CD14-positive monocyte (primary cell): ENCODE measurements around the gene DNAAF3. TPM values are rescaled to one million over a fixed set of nuclear protein-coding genes. Genes with fewer than 3 reads are reported as not detected.

Source experiments
- DNase-seq, 3 donors: peaks; one replicate each; pipeline ENCODE4 v3.0.0-alpha.2; 2011 to 2022
- H2AFZ ChIP-seq: 2 replicates; pipeline ENCODE4 v1.6.0; 2012; ENCODE audit warnings: mild to moderate bottlenecking, low read depth, low read length, inconsistent platforms; ENCODE audit not compliant: insufficient read depth, poor library complexity, severe bottlenecking
- H3K27ac ChIP-seq, 2 donors: 1 replicate in 1 of 2; 2 replicates in 1 of 2; pipeline ENCODE4 v1.5.1; 2012 to 2013; ENCODE audit warnings: low read length in 2 of 2, control low read depth in 1 of 2, inconsistent platforms in 1 of 2, low read depth in 1 of 2, mild to moderate bottlenecking in 1 of 2
- H3K27me3 ChIP-seq, 2 donors: one replicate each; pipeline versions ENCODE4 v1.6.0 to v1.6.1; 2011 to 2013; ENCODE audit warnings: low read length in 2 of 2; ENCODE audit not compliant: control insufficient read depth in 2 of 2, insufficient read depth in 2 of 2
- H3K36me3 ChIP-seq, 2 donors: replicated peaks in 1 of 2; 1 replicate in 1 of 2; 2 replicates in 1 of 2; pipeline versions ENCODE4 v1.5.1 to v1.6.1; 2012 to 2013; ENCODE audit warnings: low read length in 2 of 2, control low read depth in 1 of 2, inconsistent platforms in 1 of 2, mild to moderate bottlenecking in 1 of 2; ENCODE audit not compliant: insufficient read depth in 2 of 2, control insufficient read depth in 1 of 2
- H3K4me1 ChIP-seq, 2 donors: 1 replicate in 1 of 2; 2 replicates in 1 of 2; pipeline versions ENCODE4 v1.5.1 to v1.6.1; 2012 to 2013; ENCODE audit warnings: low read length in 2 of 2, control low read depth in 1 of 2, inconsistent platforms in 1 of 2, mild to moderate bottlenecking in 1 of 2, moderate library complexity in 1 of 2; ENCODE audit not compliant: insufficient read depth in 2 of 2, control insufficient read depth in 1 of 2
- H3K4me2 ChIP-seq: replicated peaks from 2 replicates; pipeline ENCODE3; 2012; ENCODE audit warnings: low read length, moderate library complexity, mild to moderate bottlenecking; ENCODE audit not compliant: poor library complexity, severe bottlenecking; ENCODE audit errors: extremely low read depth
- H3K4me3 ChIP-seq, 3 experiments: fragments of 200-600 bp in 1 of 3; sonication (generic) in 1 of 3; replicated peaks in 1 of 3; 1 replicate in 2 of 3; 2 replicates in 1 of 3; pipeline ENCODE4 v1.5.1; 2011 to 2013; ENCODE audit warnings: low read length in 3 of 3, mild to moderate bottlenecking in 3 of 3, control low read depth in 2 of 3, low read depth in 2 of 3, inconsistent platforms in 1 of 3, moderate library complexity in 1 of 3
- H3K79me2 ChIP-seq: 2 replicates; pipeline ENCODE4 v1.6.0; 2012; ENCODE audit warnings: mild to moderate bottlenecking, control low read depth, inconsistent platforms, low read length, moderate library complexity; ENCODE audit not compliant: insufficient read depth
- H3K9ac ChIP-seq: 2 replicates; pipeline ENCODE4 v1.6.0; 2017; ENCODE audit warnings: low read length, mild to moderate bottlenecking; ENCODE audit not compliant: insufficient read depth, poor library complexity, severe bottlenecking
- H3K9me3 ChIP-seq, 2 donors: replicated peaks in 1 of 2; 1 replicate in 1 of 2; 2 replicates in 1 of 2; pipeline versions ENCODE4 v1.5.1 to v1.6.1; 2012 to 2013; ENCODE audit warnings: low read length in 2 of 2, control low read depth in 1 of 2; ENCODE audit not compliant: control insufficient read depth in 1 of 2, insufficient read depth in 1 of 2
- H4K20me1 ChIP-seq: 2 replicates; pipeline ENCODE4 v1.6.0; 2012; ENCODE audit warnings: mild to moderate bottlenecking, low read length, control low read depth, moderate library complexity; ENCODE audit not compliant: insufficient read depth
- H3K27ac Mint-ChIP-seq, 7 donors: one replicate each; pipeline ENCODE4 v1.8.0; 2020; ENCODE audit warnings: mild to moderate bottlenecking in 7 of 7, mixed read lengths in 7 of 7, moderate library complexity in 6 of 7, inconsistent platforms in 2 of 7
- H3K27me3 Mint-ChIP-seq, 3 donors: one replicate each; pipeline ENCODE4 v1.8.0; 2021 to 2022; ENCODE audit warnings: low read depth in 3 of 3, mild to moderate bottlenecking in 3 of 3, mixed read lengths in 3 of 3, moderate library complexity in 3 of 3, inconsistent platforms in 1 of 3
- H3K36me3 Mint-ChIP-seq, 2 donors: one replicate each; pipeline ENCODE4 v1.8.0; 2020; ENCODE audit warnings: mixed read lengths in 2 of 2, inconsistent platforms in 1 of 2, mild to moderate bottlenecking in 1 of 2
- H3K4me1 Mint-ChIP-seq: one replicate; pipeline ENCODE4 v1.8.0; 2020; ENCODE audit warnings: mild to moderate bottlenecking, mixed read lengths
- H3K4me3 Mint-ChIP-seq, 2 donors: one replicate each; pipeline ENCODE4 v1.8.0; 2020; ENCODE audit warnings: mild to moderate bottlenecking in 2 of 2, mixed read lengths in 2 of 2, moderate library complexity in 1 of 2
- H3K9me3 Mint-ChIP-seq, 7 donors: one replicate each; pipeline ENCODE4 v1.8.0; 2020 to 2022; ENCODE audit warnings: mixed read lengths in 7 of 7, mild to moderate bottlenecking in 6 of 7, moderate library complexity in 6 of 7, inconsistent platforms in 2 of 7
- WGBS: methylation state at CpG from one replicate; pipeline ENCODE4 v1.1.5; 2013; ENCODE audit warnings: missing lambda C conversion rate; ENCODE audit not compliant: insufficient coverage; 5-methylcytosine and 5-hydroxymethylcytosine counted together
- intact Hi-C, 2 donors: fragments of 100-400 bp; cut with micrococcal nuclease; formaldehyde crosslinking; loops; one replicate each; pipeline versions ENCODE4 v1.15.0 to v1.15.1; 2023
- polyA plus RNA-seq, 3 donors: library from polyadenylated mRNA; depleted of rRNA in 1 of 3; unstranded in 2 of 3; stranded (reverse) in 1 of 3; fragments of 300-500 nt in 2 of 3; fragments of >200 nt in 1 of 3; fragmentation: Illumina TruSeq in 2 of 3; gene quantifications; 1 replicate in 2 of 3; 2 replicates in 1 of 3; pipeline ENCODE4 v1.2.3, GENCODE V29; 2012 to 2021
- TF ChIP-seq, protein P1 (sequence below): fragments of 200-600 bp; IDR thresholded peaks from one replicate; pipeline ENCODE4 v1.8.0; 2022; ENCODE audit warnings: antibody characterized with exemption, mild to moderate bottlenecking

DNAAF3 gene
- polyA plus RNA-seq, 3 donors = 0.19 TPM; not detected in 2

DNA sequence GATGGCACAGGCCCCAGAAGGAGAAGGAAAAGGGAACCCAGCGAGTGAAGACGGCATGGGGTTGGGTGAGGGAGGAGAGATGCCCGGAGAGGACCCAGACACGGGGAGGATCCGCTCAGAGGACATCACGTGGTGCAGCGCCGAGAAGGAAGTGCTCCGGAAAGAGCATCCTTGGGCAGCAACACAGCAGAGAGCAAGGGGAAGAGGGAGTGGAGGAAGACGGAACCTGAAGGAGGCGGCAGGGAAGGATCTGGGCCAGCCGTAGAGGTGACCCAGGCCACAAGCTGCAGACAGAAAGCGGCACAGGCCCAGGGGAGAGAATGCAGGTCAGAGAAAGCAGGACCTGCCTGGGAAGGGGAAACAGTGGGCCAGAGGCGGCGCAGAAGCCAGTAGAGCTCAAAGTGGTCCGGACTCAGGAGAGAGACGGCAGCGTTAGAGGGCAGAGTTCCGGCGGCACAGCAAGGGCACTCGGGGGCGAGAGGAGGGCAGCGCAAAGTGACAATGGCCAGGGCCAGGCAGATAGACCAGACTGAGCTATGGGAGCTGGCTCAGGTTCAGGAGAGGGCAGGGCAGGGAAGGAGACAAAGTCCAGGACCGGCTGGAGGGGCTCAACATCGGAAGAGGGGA is 50.1 kb downstream of the DNAAF3 start:
- Mint-ChIP-seq H3K9me3 (no peaks in the 10 kb centered on the region), H3K27me3 (peaks cover 3 to 12% (median 11%) of the 10 kb centered on the region in 3 donors), H3K27ac (peak overlapping the region; percentile 97 to 99 (median 97)), H3K4me1 (peaks cover 43% of the 10 kb centered on the region), H3K36me3 (peaks cover 4 to 30% of the 10 kb centered on the region in 2 donors), H3K4me3 (peak overlapping the region; percentile 95 to 100)
- Histone ChIP-seq H4K20me1 (peaks cover 57% of the 10 kb centered on the region), H3K4me3 (peak overlapping the region; percentile 81 to 94 (median 90)), H3K4me2 (peak overlapping the region; percentile 98), H3K36me3 (peaks cover 18 to 21% of the 10 kb centered on the region in 2 donors), H3K27me3 (peaks cover 0 to 3% of the 10 kb centered on the region in 2 donors), H3K9me3 (no peaks in the 10 kb centered on the region), H3K79me2 (peaks cover 57% of the 10 kb centered on the region), H3K9ac (peak overlapping the region; percentile 74), H3K27ac (peak overlapping the region; percentile 80 to 84), H2AFZ (peak overlapping the region; percentile 31), H3K4me1 (peaks cover 25 to 43% of the 10 kb centered on the region in 2 donors)
- TF ChIP-seq, protein P1, sequence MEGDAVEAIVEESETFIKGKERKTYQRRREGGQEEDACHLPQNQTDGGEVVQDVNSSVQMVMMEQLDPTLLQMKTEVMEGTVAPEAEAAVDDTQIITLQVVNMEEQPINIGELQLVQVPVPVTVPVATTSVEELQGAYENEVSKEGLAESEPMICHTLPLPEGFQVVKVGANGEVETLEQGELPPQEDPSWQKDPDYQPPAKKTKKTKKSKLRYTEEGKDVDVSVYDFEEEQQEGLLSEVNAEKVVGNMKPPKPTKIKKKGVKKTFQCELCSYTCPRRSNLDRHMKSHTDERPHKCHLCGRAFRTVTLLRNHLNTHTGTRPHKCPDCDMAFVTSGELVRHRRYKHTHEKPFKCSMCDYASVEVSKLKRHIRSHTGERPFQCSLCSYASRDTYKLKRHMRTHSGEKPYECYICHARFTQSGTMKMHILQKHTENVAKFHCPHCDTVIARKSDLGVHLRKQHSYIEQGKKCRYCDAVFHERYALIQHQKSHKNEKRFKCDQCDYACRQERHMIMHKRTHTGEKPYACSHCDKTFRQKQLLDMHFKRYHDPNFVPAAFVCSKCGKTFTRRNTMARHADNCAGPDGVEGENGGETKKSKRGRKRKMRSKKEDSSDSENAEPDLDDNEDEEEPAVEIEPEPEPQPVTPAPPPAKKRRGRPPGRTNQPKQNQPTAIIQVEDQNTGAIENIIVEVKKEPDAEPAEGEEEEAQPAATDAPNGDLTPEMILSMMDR = no peak
- intact Hi-C loops = loop anchor here in 1 of 2 donors (10.0 kb wide), 1 partner anchor 138 kb away; the partner anchor contains the start of gene PPP6R1
- WGBS = 0% methylated on average over 25 of the region's 25 CpGs
- peak; percentile 78 to 86 (median 78) for DNase-seq

GRCh38 chr19:55115446-55116065 is 50.9 kb downstream of the DNAAF3 start:
- peaks cover 62% of the 10 kb centered on the region for H3K79me2 ChIP-seq
- WGBS = 100% methylated on average over 5 of the region's 13 CpGs

More at GRCh38 chr19:55115446-55116065, 50.9 kb downstream of the DNAAF3 start:
- H3K27me3 ChIP-seq = peaks cover 0 to 3% of the 10 kb centered on the region in 2 donors
- TF ChIP-seq, protein P1 = no peak
- no peak overlapping the region for H2AFZ ChIP-seq
- peaks cover 65% of the 10 kb centered on the region for H4K20me1 ChIP-seq
- peaks cover 25 to 43% of the 10 kb centered on the region in 2 donors for H3K4me1 ChIP-seq
- H3K36me3 ChIP-seq = peaks cover 18 to 26% of the 10 kb centered on the region in 2 donors
- no peak overlapping the region for H3K9ac ChIP-seq
- intact Hi-C loops = loop anchor here in 1 of 2 donors (10.0 kb wide), 1 partner anchor 139 kb away; the partner anchor contains the start of gene PPP6R1
- DNase-seq = no peak
- H3K4me3 ChIP-seq = peak overlapping the region in 2 of 3 experiments; percentile 81 to 94
- Mint-ChIP-seq H3K9me3 (no peaks in the 10 kb centered on the region), H3K27me3 (peaks cover 2 to 8% (median 6%) of the 10 kb centered on the region in 3 donors), H3K36me3 (peaks cover 11 to 38% of the 10 kb centered on the region in 2 donors), H3K27ac (peak overlapping the region; percentile 70 to 99 (median 97)), H3K4me3 (peak overlapping the region; percentile 95 to 100), H3K4me1 (peaks cover 43% of the 10 kb centered on the region)
- H3K9me3 ChIP-seq = no peaks in the 10 kb centered on the region
- peak overlapping the region; percentile 80 to 84 for H3K27ac ChIP-seq
- peak overlapping the region; percentile 98 for H3K4me2 ChIP-seq
